OCI-LY3 (cell line): ENCODE measurements around the gene POLN.

Experiments used
- EZH2phosphoT487 ChIP-seq: fragments of 200-600 bp; shearing (Covaris generic); IDR thresholded peaks from 2 replicates; pipeline ENCODE4 v1.6.1; 2018; ENCODE audit warnings: antibody characterized with exemption, mixed run types, low read depth
- TF ChIP-seq, protein P1 (sequence below): fragments of 200-600, 300-600 bp; sonication (generic); IDR thresholded peaks from 2 replicates; pipeline ENCODE4 v1.5.1; 2014; ENCODE audit warnings: antibody characterized with exemption, low read length, low read depth

DNA sequence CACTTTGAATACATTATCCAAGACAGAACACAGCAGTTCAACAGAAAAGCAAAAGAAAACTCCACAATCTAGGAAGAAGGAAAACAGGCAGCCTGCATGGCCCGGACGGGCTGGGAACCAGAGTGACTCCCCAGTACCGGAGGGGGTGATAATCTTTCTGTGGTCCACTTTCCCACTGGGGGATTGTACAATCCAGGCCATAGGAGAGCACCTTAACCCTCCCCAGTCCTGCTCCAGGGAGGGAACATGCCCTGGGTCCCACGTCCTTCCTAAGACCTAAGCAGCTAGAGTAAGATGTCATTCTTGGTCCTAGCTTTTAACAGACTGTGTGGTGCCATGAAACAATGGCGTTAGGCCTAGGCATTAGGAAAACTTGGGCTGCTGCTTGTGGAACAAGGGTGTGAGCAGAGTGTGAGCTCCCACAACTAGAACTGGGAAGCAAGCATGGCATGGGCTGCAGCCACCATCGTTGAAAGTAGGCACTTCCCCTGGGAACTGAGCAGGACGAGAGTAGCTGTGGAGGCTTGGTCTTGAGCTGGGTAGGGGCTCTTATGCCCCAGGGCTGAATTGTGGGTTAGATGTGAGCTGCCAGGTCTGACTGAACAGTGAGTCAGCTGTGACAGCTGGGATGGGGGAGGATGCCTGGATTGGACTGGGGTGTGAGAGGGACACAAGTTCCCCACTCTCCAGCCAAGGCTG, 140.4 kb downstream of the POLN start:
- TF ChIP-seq, protein P1, sequence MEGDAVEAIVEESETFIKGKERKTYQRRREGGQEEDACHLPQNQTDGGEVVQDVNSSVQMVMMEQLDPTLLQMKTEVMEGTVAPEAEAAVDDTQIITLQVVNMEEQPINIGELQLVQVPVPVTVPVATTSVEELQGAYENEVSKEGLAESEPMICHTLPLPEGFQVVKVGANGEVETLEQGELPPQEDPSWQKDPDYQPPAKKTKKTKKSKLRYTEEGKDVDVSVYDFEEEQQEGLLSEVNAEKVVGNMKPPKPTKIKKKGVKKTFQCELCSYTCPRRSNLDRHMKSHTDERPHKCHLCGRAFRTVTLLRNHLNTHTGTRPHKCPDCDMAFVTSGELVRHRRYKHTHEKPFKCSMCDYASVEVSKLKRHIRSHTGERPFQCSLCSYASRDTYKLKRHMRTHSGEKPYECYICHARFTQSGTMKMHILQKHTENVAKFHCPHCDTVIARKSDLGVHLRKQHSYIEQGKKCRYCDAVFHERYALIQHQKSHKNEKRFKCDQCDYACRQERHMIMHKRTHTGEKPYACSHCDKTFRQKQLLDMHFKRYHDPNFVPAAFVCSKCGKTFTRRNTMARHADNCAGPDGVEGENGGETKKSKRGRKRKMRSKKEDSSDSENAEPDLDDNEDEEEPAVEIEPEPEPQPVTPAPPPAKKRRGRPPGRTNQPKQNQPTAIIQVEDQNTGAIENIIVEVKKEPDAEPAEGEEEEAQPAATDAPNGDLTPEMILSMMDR, result no peak
- TF ChIP-seq EZH2phosphoT487, result no peak
